SK-N-SH (cell line): ENCODE measurements around the gene JAG2. TPM values are rescaled to one million over a fixed set of nuclear protein-coding genes. Genes with fewer than 3 reads are reported as not detected.

Experiments used
- CTCF ChIA-PET: fragments of 300-600, 350-600 bp; formaldehyde crosslinking; extraction: SDS; loops from one replicate; lab custom pipeline; 2021; lab: Yijun Ruan, JAX
- POLR2A ChIA-PET: fragments of 350-600 bp; sonication (Branson Sonifier 250); formaldehyde crosslinking; extraction: SDS; loops from one replicate; lab custom pipeline; 2020; ENCODE audit warnings: antibody characterized with exemption, inconsistent platforms; lab: Yijun Ruan, JAX
- DNase-seq: peaks from one replicate; pipeline ENCODE4 v3.0.0; 2012
- H2AFZ ChIP-seq: fragments of 200-600 bp; sonication (generic); 2 replicates; pipeline ENCODE4 v1.8.1; 2016; ENCODE audit warnings: antibody characterized with exemption, mild to moderate bottlenecking, low read depth
- H3F3A ChIP-seq: fragments of 200-600 bp; sonication (generic); replicated peaks from 2 replicates; pipeline ENCODE3; 2016; ENCODE audit warnings: antibody characterized with exemption, mild to moderate bottlenecking; ENCODE audit not compliant: insufficient read depth
- H3K27ac ChIP-seq, 2 experiments: fragments of 200-500 bp in 1 of 2; fragments of 200-600 bp in 1 of 2; sonication (Bioruptor generic) in 1 of 2; sonication (generic), shearing (Covaris generic) in 1 of 2; 2 replicates each; pipeline versions ENCODE4 v1.5.1 to v1.6.1; 2014 to 2016; ENCODE audit warnings: low read depth in 2 of 2, inconsistent platforms in 1 of 2, low read length in 1 of 2, mild to moderate bottlenecking in 1 of 2, mixed read lengths in 1 of 2
- H3K27me3 ChIP-seq: fragments of 200-600 bp; sonication (generic), shearing (Covaris generic); 2 replicates; pipeline ENCODE4 v1.6.1; 2016; ENCODE audit warnings: mixed run types; ENCODE audit not compliant: insufficient read depth
- H3K36me3 ChIP-seq, 2 experiments: fragments of 200-500 bp in 1 of 2; fragments of 200-600 bp in 1 of 2; sonication (Bioruptor generic) in 1 of 2; sonication (generic) in 1 of 2; replicated peaks in 1 of 2; 2 replicates each; pipeline versions ENCODE3 to v1.5.1; 2014 to 2016; ENCODE audit warnings: low read length in 1 of 2, mild to moderate bottlenecking in 1 of 2; ENCODE audit not compliant: insufficient read depth in 2 of 2, control insufficient read depth in 1 of 2
- H3K4me1 ChIP-seq, 2 experiments: fragments of 200-500 bp in 1 of 2; fragments of 200-600 bp in 1 of 2; sonication (Bioruptor generic) in 1 of 2; sonication (generic), shearing (Covaris generic) in 1 of 2; 2 replicates each; pipeline versions ENCODE4 v1.5.1 to v1.6.1; 2014 to 2016; ENCODE audit warnings: low read depth in 1 of 2, low read length in 1 of 2, mixed run types in 1 of 2; ENCODE audit not compliant: insufficient read depth in 2 of 2, control insufficient read depth in 1 of 2
- H3K4me2 ChIP-seq: fragments of 200-600 bp; sonication (generic), shearing (Covaris generic); 2 replicates; pipeline ENCODE4 v1.6.1; 2017; ENCODE audit warnings: mixed run types
- H3K4me3 ChIP-seq, 2 experiments: fragments of 200-500 bp in 1 of 2; fragments of 200-600 bp in 1 of 2; sonication (Bioruptor generic) in 1 of 2; sonication (generic), shearing (Covaris generic) in 1 of 2; 2 replicates each; pipeline versions ENCODE4 v1.5.1 to v1.8.1; 2014 to 2016; ENCODE audit warnings: low read depth in 2 of 2, inconsistent platforms in 1 of 2, low read length in 1 of 2, mild to moderate bottlenecking in 1 of 2, mixed read lengths in 1 of 2, moderate library complexity in 1 of 2
- H3K79me2 ChIP-seq: fragments of 200-600 bp; sonication (generic); 2 replicates; pipeline ENCODE4 v1.8.1; 2017; ENCODE audit warnings: mild to moderate bottlenecking; ENCODE audit not compliant: insufficient read depth
- H3K9ac ChIP-seq: fragments of 200-600 bp; sonication (generic); 2 replicates; pipeline ENCODE4 v1.6.1; 2017; ENCODE audit warnings: mixed run types
- H3K9me2 ChIP-seq: fragments of 200-600 bp; sonication (generic); 2 replicates; pipeline ENCODE4 v1.6.1; 2017; ENCODE audit warnings: mixed run types
- H3K9me3 ChIP-seq: fragments of 200-600 bp; sonication (generic); 2 replicates; pipeline ENCODE4 v1.6.1; 2017; ENCODE audit warnings: mixed run types, mild to moderate bottlenecking, moderate library complexity
- H4K20me1 ChIP-seq: fragments of 200-600 bp; sonication (generic); 2 replicates; pipeline ENCODE4 v1.6.1; 2017; ENCODE audit warnings: mild to moderate bottlenecking, mixed run types; ENCODE audit not compliant: insufficient read depth
- ELF1 ChIP-seq: IDR thresholded peaks from 2 replicates; pipeline ENCODE4 v1.4.0; 2012
- JUND ChIP-seq: IDR thresholded peaks from 2 replicates; pipeline ENCODE4 v1.4.0; 2012
- RAD21 ChIP-seq: IDR thresholded peaks from 2 replicates; pipeline ENCODE4 v1.6.1; 2012; ENCODE audit warnings: mild to moderate bottlenecking, low read length
- SIN3A ChIP-seq: IDR thresholded peaks from 2 replicates; pipeline ENCODE4 v1.6.1; 2012; ENCODE audit warnings: low read depth, mild to moderate bottlenecking, low read length, moderate library complexity, borderline replicate concordance
- TAF1 ChIP-seq: IDR thresholded peaks from 2 replicates; pipeline ENCODE4 v1.6.1; 2012; ENCODE audit warnings: low read depth, mild to moderate bottlenecking, low read length, moderate library complexity, borderline replicate concordance
- WGBS: methylation state at CpG from one replicate; pipeline ENCODE4 v1.1.6; 2017; ENCODE audit warnings: low lambda C conversion rate; 5-methylcytosine and 5-hydroxymethylcytosine counted together
- polyA plus RNA-seq, 3 experiments: library from polyadenylated mRNA; depleted of rRNA; stranded (reverse); fragments of >200 nt; gene quantifications; 2 replicates each; pipeline ENCODE4 v1.2.3, GENCODE V29; 2012
- TF ChIP-seq, protein P1 (sequence below): IDR thresholded peaks from 2 replicates; pipeline ENCODE4 v1.4.0; 2012; ENCODE audit warnings: low read depth, borderline replicate concordance
- TF ChIP-seq, protein P2 (sequence below): fragments of 200-600 bp; sonication (generic); IDR thresholded peaks from 2 replicates; pipeline ENCODE4 v1.6.1; 2017; ENCODE audit warnings: antibody characterized with exemption, mild to moderate bottlenecking, moderate library complexity
- TF ChIP-seq, protein P3 (sequence below): fragments of 150-350 bp; IDR thresholded peaks from 2 replicates; pipeline ENCODE4 v1.6.1; 2017; ENCODE audit warnings: antibody characterized with exemption, low read length, low read depth, borderline replicate concordance

Gene JAG2
- polyA plus RNA-seq, 1 of the 3 experiments (the other 2 are of a cell fraction), result 1.7 TPM

DNA sequence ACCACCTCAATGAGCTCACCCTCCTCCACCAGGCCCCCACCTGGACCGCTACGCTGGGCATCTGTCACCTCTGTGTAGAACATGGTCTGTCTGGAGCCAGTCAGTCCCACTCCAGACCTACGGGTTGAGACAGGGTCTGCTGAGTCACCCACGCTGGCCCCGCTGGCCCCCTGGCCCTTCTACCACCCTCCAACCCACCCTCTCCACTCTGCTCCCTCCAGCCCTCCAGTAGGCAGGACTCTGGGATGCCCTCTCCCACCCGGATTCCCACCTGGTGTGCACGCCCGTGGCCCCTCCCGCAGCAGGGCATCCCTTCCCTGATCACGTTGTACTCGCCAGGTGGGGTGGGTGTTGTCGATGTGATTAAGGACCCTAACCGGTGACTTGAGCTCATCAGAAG is 4.6 kb upstream of the JAG2 start:
- Histone ChIP-seq H2AFZ (no peak overlapping the region), H3K9me3 (no peaks in the 10 kb centered on the region), H3K9me2 (no peaks in the 10 kb centered on the region), H3K27ac (no peak overlapping the region), H4K20me1 (no peaks in the 10 kb centered on the region), H3K79me2 (no peaks in the 10 kb centered on the region), H3K9ac (no peak overlapping the region), H3K4me2 (no peak overlapping the region), H3F3A (no peaks in the 10 kb centered on the region), H3K4me3 (no peak overlapping the region), H3K4me1 (peaks cover 3 to 4% of the 10 kb centered on the region in 2 experiments; a peak in 2 of 4 replicates), H3K36me3 (no peaks in the 10 kb centered on the region), H3K27me3 (peaks cover 9% of the 10 kb centered on the region; the same call in 1 of the 2 replicates)
- whole genome bisulfite sequencing, result 81% methylated on average over 11 of the region's 13 CpGs
- ChIA-PET CTCF (interaction anchor here (1.1 to 2.4 kb wide), 2 partner anchors 29 to 179 kb away, joined by 3 to 5 read pairs; no protein-coding TSS in a partner anchor), POLR2A (no interaction called here)
- TF ChIP-seq TAF1, result no peak
- TF ChIP-seq, protein P1, sequence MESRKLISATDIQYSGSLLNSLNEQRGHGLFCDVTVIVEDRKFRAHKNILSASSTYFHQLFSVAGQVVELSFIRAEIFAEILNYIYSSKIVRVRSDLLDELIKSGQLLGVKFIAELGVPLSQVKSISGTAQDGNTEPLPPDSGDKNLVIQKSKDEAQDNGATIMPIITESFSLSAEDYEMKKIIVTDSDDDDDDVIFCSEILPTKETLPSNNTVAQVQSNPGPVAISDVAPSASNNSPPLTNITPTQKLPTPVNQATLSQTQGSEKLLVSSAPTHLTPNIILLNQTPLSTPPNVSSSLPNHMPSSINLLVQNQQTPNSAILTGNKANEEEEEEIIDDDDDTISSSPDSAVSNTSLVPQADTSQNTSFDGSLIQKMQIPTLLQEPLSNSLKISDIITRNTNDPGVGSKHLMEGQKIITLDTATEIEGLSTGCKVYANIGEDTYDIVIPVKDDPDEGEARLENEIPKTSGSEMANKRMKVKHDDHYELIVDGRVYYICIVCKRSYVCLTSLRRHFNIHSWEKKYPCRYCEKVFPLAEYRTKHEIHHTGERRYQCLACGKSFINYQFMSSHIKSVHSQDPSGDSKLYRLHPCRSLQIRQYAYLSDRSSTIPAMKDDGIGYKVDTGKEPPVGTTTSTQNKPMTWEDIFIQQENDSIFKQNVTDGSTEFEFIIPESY, result no peak
- no peak for TF ChIP-seq RAD21
- no peak for DNase-seq

DNA sequence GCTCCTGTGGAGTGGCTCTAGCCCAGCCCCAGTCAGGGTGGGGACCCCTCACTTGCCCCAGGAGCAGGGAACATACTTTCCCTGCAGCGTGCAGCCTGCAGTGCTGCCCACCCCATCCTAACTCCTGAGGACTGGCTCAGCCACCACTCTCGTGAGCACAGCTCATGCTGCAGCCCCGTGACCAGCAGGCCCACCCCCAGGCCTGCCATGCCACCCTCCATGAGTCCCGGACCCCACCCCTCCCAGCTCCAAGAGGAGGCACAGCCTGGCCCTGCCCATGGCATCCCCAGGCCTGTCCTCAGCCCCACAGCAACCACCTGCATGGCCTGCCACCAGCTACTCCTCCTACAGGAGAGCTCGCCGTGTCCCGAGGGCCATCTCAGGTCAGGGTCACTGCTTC is 3.9 kb upstream of the JAG2 start:
- CTCF ChIA-PET, result interaction anchor here (0.8 to 2.4 kb wide), 2 partner anchors 82 to 179 kb away, joined by 3 to 5 read pairs; no protein-coding TSS in a partner anchor
- Histone ChIP-seq H3K27ac (no peak overlapping the region), H3K4me1 (peaks cover 4 to 7% of the 10 kb centered on the region in 2 experiments; a peak in 2 of 4 replicates), H3K4me2 (no peak overlapping the region), H3K27me3 (peaks cover 9% of the 10 kb centered on the region; the same call in 1 of the 2 replicates), H2AFZ (no peak overlapping the region), H3K9me3 (no peaks in the 10 kb centered on the region), H3K4me3 (no peak overlapping the region), H3F3A (no peaks in the 10 kb centered on the region), H3K9ac (no peak overlapping the region), H4K20me1 (no peaks in the 10 kb centered on the region), H3K79me2 (no peaks in the 10 kb centered on the region), H3K36me3 (no peaks in the 10 kb centered on the region), H3K9me2 (no peaks in the 10 kb centered on the region)
- 60% methylated on average over 3 of the region's 7 CpGs for WGBS
- TF ChIP-seq TAF1, result no peak
- TF ChIP-seq, protein P2, sequence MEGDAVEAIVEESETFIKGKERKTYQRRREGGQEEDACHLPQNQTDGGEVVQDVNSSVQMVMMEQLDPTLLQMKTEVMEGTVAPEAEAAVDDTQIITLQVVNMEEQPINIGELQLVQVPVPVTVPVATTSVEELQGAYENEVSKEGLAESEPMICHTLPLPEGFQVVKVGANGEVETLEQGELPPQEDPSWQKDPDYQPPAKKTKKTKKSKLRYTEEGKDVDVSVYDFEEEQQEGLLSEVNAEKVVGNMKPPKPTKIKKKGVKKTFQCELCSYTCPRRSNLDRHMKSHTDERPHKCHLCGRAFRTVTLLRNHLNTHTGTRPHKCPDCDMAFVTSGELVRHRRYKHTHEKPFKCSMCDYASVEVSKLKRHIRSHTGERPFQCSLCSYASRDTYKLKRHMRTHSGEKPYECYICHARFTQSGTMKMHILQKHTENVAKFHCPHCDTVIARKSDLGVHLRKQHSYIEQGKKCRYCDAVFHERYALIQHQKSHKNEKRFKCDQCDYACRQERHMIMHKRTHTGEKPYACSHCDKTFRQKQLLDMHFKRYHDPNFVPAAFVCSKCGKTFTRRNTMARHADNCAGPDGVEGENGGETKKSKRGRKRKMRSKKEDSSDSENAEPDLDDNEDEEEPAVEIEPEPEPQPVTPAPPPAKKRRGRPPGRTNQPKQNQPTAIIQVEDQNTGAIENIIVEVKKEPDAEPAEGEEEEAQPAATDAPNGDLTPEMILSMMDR, result no peak
- TF ChIP-seq, protein P3, sequence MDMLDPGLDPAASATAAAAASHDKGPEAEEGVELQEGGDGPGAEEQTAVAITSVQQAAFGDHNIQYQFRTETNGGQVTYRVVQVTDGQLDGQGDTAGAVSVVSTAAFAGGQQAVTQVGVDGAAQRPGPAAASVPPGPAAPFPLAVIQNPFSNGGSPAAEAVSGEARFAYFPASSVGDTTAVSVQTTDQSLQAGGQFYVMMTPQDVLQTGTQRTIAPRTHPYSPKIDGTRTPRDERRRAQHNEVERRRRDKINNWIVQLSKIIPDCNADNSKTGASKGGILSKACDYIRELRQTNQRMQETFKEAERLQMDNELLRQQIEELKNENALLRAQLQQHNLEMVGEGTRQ, result no peak
- TF ChIP-seq SIN3A, result no peak
- no peak for TF ChIP-seq JUND
- no peak for TF ChIP-seq ELF1
- DNase-seq, result no peak
- POLR2A ChIA-PET, result no interaction called here
